GM12878 (cell line): ENCODE measurements around the gene LRIT2. TPM values are rescaled to one million over a fixed set of nuclear protein-coding genes. Genes with fewer than 3 reads are reported as not detected.

Experiments used
- ATAC-seq: fragments of 200-7000 bp; cut with Tn5 transposase; 3 replicates; pipeline ENCODE4 v1.9.1; 2020; ENCODE audit warnings: mild to moderate bottlenecking, moderate library complexity
- BruUV-seq: library from RNA; stranded (reverse); fragments of 400-500 nt; replicated peaks from 2 replicates; lab custom pipeline; 2021; lab: Mats Ljungman, UMichigan
- CTCF ChIA-PET: fragments of 300-600 bp; sonication (Branson Sonifier 250); formaldehyde crosslinking; extraction: SDS; loops from one replicate; lab custom pipeline; 2021; ENCODE audit warnings: inconsistent platforms; lab: Yijun Ruan, JAX
- POLR2A ChIA-PET: fragments of 350-600 bp; formaldehyde crosslinking; extraction: SDS; loops from one replicate; lab custom pipeline; 2021; ENCODE audit warnings: inconsistent platforms; lab: Charles Lee
- RAD21 ChIA-PET: fragments of 300-600 bp; sonication (Branson Sonifier 250); formaldehyde crosslinking; loops from one replicate; lab custom pipeline; 2023; ENCODE audit warnings: antibody characterized with exemption; ENCODE audit not compliant: unreplicated experiment; lab: Charles Lee
- SMC1A ChIA-PET: fragments of 300-600 bp; sonication (Branson Sonifier 250); formaldehyde crosslinking; loops from one replicate; lab custom pipeline; 2023; ENCODE audit not compliant: unreplicated experiment, uncharacterized antibody; lab: Charles Lee
- DNase-seq: peaks from one replicate; pipeline ENCODE4 v3.0.0-alpha.2; 2011; ENCODE audit warnings: low read depth, low spot score
- FAIRE-seq: peaks from 3 replicates; lab custom pipeline; 2011; peaks lifted over from hg19 to GRCh38; lab: Jason Lieb, UNC
- H2AFZ ChIP-seq: 2 replicates; pipeline ENCODE4 v1.6.0; 2011; ENCODE audit warnings: low read depth, low read length, control low read depth; ENCODE audit not compliant: control insufficient read depth
- H3K27ac ChIP-seq: 2 replicates; pipeline ENCODE4 v1.5.1; 2011; ENCODE audit warnings: control low read depth; ENCODE audit not compliant: control insufficient read depth, insufficient read depth
- H3K27me3 ChIP-seq, 2 experiments: replicated peaks in 1 of 2; 2 replicates each; pipeline versions ENCODE4 v1.6.0 to v1.6.1; 2011; ENCODE audit warnings: low read length in 1 of 2; ENCODE audit not compliant: control insufficient read depth in 2 of 2, insufficient read depth in 2 of 2
- H3K36me3 ChIP-seq, 2 experiments: 2 replicates each; pipeline ENCODE4 v1.5.1; 2011; ENCODE audit warnings: low read length in 1 of 2; ENCODE audit not compliant: control insufficient read depth in 2 of 2, insufficient read depth in 2 of 2
- H3K4me1 ChIP-seq: 2 replicates; pipeline ENCODE4 v1.6.1; 2011; ENCODE audit warnings: mild to moderate bottlenecking, low read length, moderate library complexity, mixed read lengths; ENCODE audit not compliant: control insufficient read depth, insufficient read depth
- H3K4me2 ChIP-seq: 2 replicates; pipeline ENCODE4 v1.6.0; 2011; ENCODE audit warnings: control low read depth; ENCODE audit not compliant: control insufficient read depth, insufficient read depth
- H3K4me3 ChIP-seq: fragments of 200-600 bp; sonication (generic); 2 replicates; pipeline ENCODE4 v1.5.1; 2016
- H3K79me2 ChIP-seq: 2 replicates; pipeline ENCODE4 v1.6.0; 2011; ENCODE audit warnings: low read length; ENCODE audit not compliant: control insufficient read depth, insufficient read depth
- H3K9ac ChIP-seq: 2 replicates; pipeline ENCODE4 v1.8.0; 2011; ENCODE audit warnings: low read length, control low read depth, mixed read lengths; ENCODE audit not compliant: control insufficient read depth, insufficient read depth
- H3K9me3 ChIP-seq: replicated peaks from 3 replicates; pipeline ENCODE4 v1.5.1; 2011; ENCODE audit warnings: mild to moderate bottlenecking, low read length; ENCODE audit not compliant: control insufficient read depth, insufficient read depth
- H4K20me1 ChIP-seq: 2 replicates; pipeline ENCODE4 v1.6.0; 2011; ENCODE audit not compliant: control insufficient read depth, insufficient read depth
- ATF2 ChIP-seq: IDR thresholded peaks from 2 replicates; pipeline ENCODE4 v1.6.1; 2012; ENCODE audit warnings: low read length, inconsistent platforms
- CEBPB ChIP-seq, 2 experiments: fragments of 150-350 bp in 1 of 2; IDR thresholded peaks; 2 replicates each; pipeline ENCODE4 v1.6.1; 2012 to 2014; ENCODE audit warnings: low read depth in 2 of 2, low read length in 2 of 2, borderline replicate concordance in 1 of 2, inconsistent platforms in 1 of 2
- DPF2 ChIP-seq: fragments of 450-650 bp; IDR thresholded peaks from 2 replicates; pipeline ENCODE4 v1.6.1; 2017; ENCODE audit warnings: mild to moderate bottlenecking
- EGR1 ChIP-seq, 2 experiments: IDR thresholded peaks; 1 replicate in 1 of 2; 2 replicates in 1 of 2; pipeline ENCODE4 v1.6.1; 2011 to 2012; ENCODE audit warnings: low read depth in 2 of 2, low read length in 2 of 2, borderline replicate concordance in 1 of 2, mild to moderate bottlenecking in 1 of 2, moderate library complexity in 1 of 2
- ETV6 ChIP-seq, 2 experiments: fragments of 450-650 bp in 1 of 2; IDR thresholded peaks in 1 of 2; conservative IDR thresholded peaks in 1 of 2; 2 replicates each; pipeline ENCODE4 v1.6.1; 2014; ENCODE audit warnings: antibody characterized with exemption in 1 of 2, borderline replicate concordance in 1 of 2, low read depth in 1 of 2, mild to moderate bottlenecking in 1 of 2, moderate library complexity in 1 of 2
- IKZF2 ChIP-seq, 2 experiments: fragments of 450-650 bp; IDR thresholded peaks; 2 replicates each; pipeline ENCODE4 v1.6.1; 2017; ENCODE audit warnings: mild to moderate bottlenecking in 2 of 2, moderate library complexity in 2 of 2
- MEF2A ChIP-seq: IDR thresholded peaks from 2 replicates; pipeline ENCODE4 v1.6.1; 2011; ENCODE audit warnings: low read depth, mild to moderate bottlenecking, low read length, moderate library complexity; ENCODE audit not compliant: insufficient read depth
- NBN ChIP-seq: fragments of 450-650 bp; IDR thresholded peaks from 2 replicates; pipeline ENCODE4 v1.6.1; 2016
- PKNOX1 ChIP-seq: fragments of 450-650 bp; IDR thresholded peaks from 2 replicates; pipeline ENCODE4 v1.6.1; 2016; ENCODE audit warnings: mild to moderate bottlenecking
- ZNF384 ChIP-seq: IDR thresholded peaks from 2 replicates; pipeline ENCODE4 v1.6.1; 2012; ENCODE audit warnings: low read depth, mild to moderate bottlenecking, low read length, improper control_type of control experiment, borderline replicate concordance
- WGBS: methylation state at CpG from one replicate; pipeline ENCODE4 v1.1.6; 2016; ENCODE audit warnings: low lambda C conversion rate; ENCODE audit not compliant: insufficient replicate concordance, insufficient coverage; ENCODE audit errors: missing lambda C conversion rate; 5-methylcytosine and 5-hydroxymethylcytosine counted together
- in situ Hi-C: fragments of 300-500 bp; cut with MboI; formaldehyde crosslinking; loops from 9 replicates; pipeline ENCODE4 v1.14.3; 2018; ENCODE audit warnings: mixed read lengths
- intact Hi-C: fragments of 100-400 bp; cut with micrococcal nuclease; formaldehyde crosslinking; loops from one replicate; pipeline ENCODE4 v1.14.2; 2022; ENCODE audit not compliant: unreplicated experiment
- polyA plus RNA-seq, 11 experiments: library from polyadenylated mRNA; depleted of rRNA in 4 of 11; unstranded in 6 of 11; stranded (reverse) in 5 of 11; fragments of >200 nt; fragmentation: Nextera tagmentation in 4 of 11; fragmentation: Illumina TruSeq in 1 of 11; extraction: Ambion mirVana in 4 of 11; extraction: Trizol in 1 of 11; gene quantifications; 1 replicate in 1 of 11; 2 replicates in 10 of 11; pipeline versions ENCODE4 v1.2.1 to v1.2.3, GENCODE V29; 2011 to 2016; ENCODE audit warnings: inconsistent platforms in 2 of 11, missing spikeins in 2 of 11, low read depth in 1 of 11
- total RNA-seq, 4 experiments: library from RNA; depleted of rRNA in 3 of 4; stranded (reverse); fragments of >200 nt in 3 of 4; fragmentation: Illumina TruSeq in 1 of 4; extraction: Trizol in 1 of 4; gene quantifications; 2 replicates each; pipeline versions ENCODE4 v1.2.1 to v1.2.3, GENCODE V29; 2013 to 2021
- TF ChIP-seq, protein P1 (sequence below): IDR thresholded peaks from 2 replicates; pipeline ENCODE4 v1.6.1; 2011; ENCODE audit warnings: borderline replicate concordance, low read depth, mild to moderate bottlenecking, moderate library complexity, mixed read lengths, low read length; ENCODE audit not compliant: insufficient read depth; ENCODE audit errors: extremely low read length

Gene LRIT2
- total and polyA plus RNA-seq, 10 of the 15 experiments (the other 5 are each of a cell fraction or from before 2014, with no cell fraction given): not detected

- TF ChIP-seq DPF2 (no peak), EGR1 (IDR thresholded peaks at IDR 0.05; ENCODE audit: borderline replicate concordance in 1 of 2, low read depth in 2 of 2, low read length in 2 of 2) (no peak), ZNF384 (no peak), CEBPB (IDR thresholded peaks at IDR 0.05; ENCODE audit: borderline replicate concordance in 1 of 2, low read depth in 2 of 2, low read length in 2 of 2) (no peak), NBN (no peak), MEF2A (no peak)
- POLR2A ChIA-PET: no interaction called here
- Histone ChIP-seq H3K4me3 (no peak overlapping the region), H3K27me3 (no peaks in the 10 kb centered on the region; a peak in 2 of 4 replicates), H3K4me2 (no peak overlapping the region), H3K79me2 (no peaks in the 10 kb centered on the region), H3K27ac (no peak overlapping the region), H4K20me1 (no peaks in the 10 kb centered on the region), H3K9ac (no peak overlapping the region), H2AFZ (no peak overlapping the region), H3K9me3 (no peaks in the 10 kb centered on the region), H3K36me3 (no peaks in the 10 kb centered on the region), H3K4me1 (no peaks in the 10 kb centered on the region)
- SMC1A ChIA-PET: no interaction called here
- FAIRE-seq (no peak), DNase-seq (no peak), ATAC-seq (no peak)
- BruUV-seq: no TSS peak
- RAD21 ChIA-PET: no interaction called here
- in situ Hi-C loops: no loop called here
- 12% methylated on average over 4 of the region's 4 CpGs for WGBS
- CTCF ChIA-PET: interaction anchor here (1.1 to 1.2 kb wide), 2 partner anchors 85 to 303 kb away, joined by 4 to 6 read pairs; no protein-coding TSS in a partner anchor
- intact Hi-C loops: no loop called here
Measured at GRCh38 chr10:84233940-84234339, 8.6 kb upstream of the LRIT2 start.

GRCh38 chr10:84232376-84232775 lies 7.0 kb upstream of the LRIT2 start:
- no peaks in the 10 kb centered on the region for H3K4me1 ChIP-seq
- ChIA-PET SMC1A (no interaction called here), RAD21 (no interaction called here), CTCF (interaction anchor here (1.0 kb wide), 1 partner anchor 22 kb away, joined by 3 read pairs; no protein-coding TSS in a partner anchor), POLR2A (no interaction called here)
- in situ Hi-C loops: no loop called here
- TF ChIP-seq ETV6 (conservative IDR thresholded peaks at IDR 0.05 in 1 of 2, IDR thresholded peaks at IDR 0.05 in 1 of 2; ENCODE audit: borderline replicate concordance in 1 of 2, low read depth in 1 of 2) (no peak), PKNOX1 (no peak), EGR1 (IDR thresholded peaks at IDR 0.05; ENCODE audit: borderline replicate concordance in 1 of 2, low read depth in 2 of 2, low read length in 2 of 2) (no peak), IKZF2 (IDR thresholded peaks at IDR 0.05) (no peak), ATF2 (no peak)
- TF ChIP-seq, protein P1, sequence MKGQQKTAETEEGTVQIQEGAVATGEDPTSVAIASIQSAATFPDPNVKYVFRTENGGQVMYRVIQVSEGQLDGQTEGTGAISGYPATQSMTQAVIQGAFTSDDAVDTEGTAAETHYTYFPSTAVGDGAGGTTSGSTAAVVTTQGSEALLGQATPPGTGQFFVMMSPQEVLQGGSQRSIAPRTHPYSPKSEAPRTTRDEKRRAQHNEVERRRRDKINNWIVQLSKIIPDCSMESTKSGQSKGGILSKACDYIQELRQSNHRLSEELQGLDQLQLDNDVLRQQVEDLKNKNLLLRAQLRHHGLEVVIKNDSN: no peak
- no peaks in the 10 kb centered on the region; a peak in 2 of 4 replicates for H3K27me3 ChIP-seq
- FAIRE-seq: no peak
- no peak overlapping the region for H3K4me3 ChIP-seq
- intact Hi-C loops: no loop called here
- BruUV-seq: no TSS peak
- no peak overlapping the region for H3K9ac ChIP-seq
- no peak for ATAC-seq
- WGBS: 29% methylated on average over 10 of the region's 10 CpGs
- no peaks in the 10 kb centered on the region for H3K36me3 ChIP-seq
- H2AFZ ChIP-seq: no peak overlapping the region
- DNase-seq: no peak
- H4K20me1 ChIP-seq: no peaks in the 10 kb centered on the region
- H3K27ac ChIP-seq: no peak overlapping the region
- H3K9me3 ChIP-seq: no peaks in the 10 kb centered on the region
- H3K79me2 ChIP-seq: no peaks in the 10 kb centered on the region
- no peak overlapping the region for H3K4me2 ChIP-seq
